Measurements from ENCODE around the gene TRAPPC12.

The TRAPPC12 gene

DNA sequence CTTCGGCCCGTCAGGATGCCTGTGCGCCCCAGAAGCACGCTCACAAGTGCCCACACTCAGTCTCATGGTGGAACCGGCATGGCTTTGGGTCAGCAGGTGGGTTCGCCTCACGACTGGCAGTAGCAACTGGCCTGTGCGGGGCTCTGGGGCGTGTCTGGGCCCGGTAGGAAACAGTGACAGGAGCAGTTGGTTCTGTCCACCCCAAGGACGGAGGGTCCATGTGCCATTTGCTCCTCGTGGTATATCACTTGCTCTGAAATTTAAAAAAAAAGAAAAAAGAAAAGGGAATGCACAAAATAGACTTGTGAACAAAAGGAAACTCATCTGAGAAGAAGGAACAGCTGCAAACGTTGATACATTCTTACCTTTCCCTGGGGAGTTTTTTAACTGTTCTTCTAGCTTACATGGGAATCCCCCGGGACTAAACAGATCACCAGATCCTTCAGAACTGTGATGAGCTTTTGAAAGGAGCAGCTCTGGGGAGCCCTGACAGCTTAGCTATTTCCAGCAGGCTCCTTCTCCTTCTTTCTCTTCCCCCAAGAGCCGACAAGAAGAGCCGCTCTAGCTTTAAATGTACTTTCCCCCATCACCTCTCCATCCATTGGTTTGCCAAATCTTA is 42.8 kb downstream of the TRAPPC12 start:
- H3K4me2 ChIP-seq (ENCODE audit: low read length, poor library complexity, severe bottlenecking), result no peak overlapping the region
- H3K36me3 ChIP-seq (ENCODE audit: control insufficient read depth in 1 of 2, insufficient read depth in 2 of 2, low read depth in 1 of 2, low read length in 2 of 2), result peaks cover 57 to 89% of the 10 kb centered on the region in 2 experiments
- WGBS, result 95% methylated on average over 16 of the region's 16 CpGs
- no peaks in the 10 kb centered on the region for H3K9me3 ChIP-seq (ENCODE audit: control insufficient read depth, low read length)
- H3K4me3 ChIP-seq (ENCODE audit: insufficient read depth in 1 of 2, low read depth in 1 of 2, low read length in 2 of 2), result no peak overlapping the region
- no peak overlapping the region for H3K18ac ChIP-seq (ENCODE audit: low read depth in 1 of 2, low read length in 2 of 2)
- no peak overlapping the region for H3K14ac ChIP-seq (ENCODE audit: low read length in 2 of 2)
- DNase-seq, result no peak
- H3K79me1 ChIP-seq (replicated peaks; ENCODE audit: low read length, poor library complexity, severe bottlenecking), result peaks cover 41% of the 10 kb centered on the region
- H3K9ac ChIP-seq (ENCODE audit: low read length), result no peak overlapping the region
- no peak overlapping the region for H3K27ac ChIP-seq (ENCODE audit: low read length, poor library complexity, severe bottlenecking)
- peaks cover 5% of the 10 kb centered on the region for H3K4me1 ChIP-seq (ENCODE audit: control insufficient read depth, insufficient read depth, low read depth, low read length)
- H4K91ac ChIP-seq (ENCODE audit: low read length), result no peak overlapping the region
- no peak overlapping the region for H2BK12ac ChIP-seq (ENCODE audit: low read length in 2 of 2)
- no peak overlapping the region for H2BK15ac ChIP-seq (ENCODE audit: low read depth, poor library complexity, severe bottlenecking)
- H3K23ac ChIP-seq (ENCODE audit: low read length in 2 of 2), result no peak overlapping the region
- H4K8ac ChIP-seq (ENCODE audit: low read length), result no peak overlapping the region
- H2AFZ ChIP-seq (ENCODE audit: low read depth, low read length), result no peak overlapping the region
- H3K4ac ChIP-seq (ENCODE audit: low read depth in 1 of 2, low read length in 2 of 2), result no peak overlapping the region
- H2BK5ac ChIP-seq (ENCODE audit: low read depth, low read length, poor library complexity, severe bottlenecking), result no peak overlapping the region
- H3K27me3 ChIP-seq (ENCODE audit: control insufficient read depth in 1 of 2, insufficient read depth in 1 of 2, low read length in 2 of 2), result no peaks in the 10 kb centered on the region
- no peak overlapping the region for H2AK5ac ChIP-seq (ENCODE audit: low read length, severe bottlenecking)
- H2BK120ac ChIP-seq (ENCODE audit: low read depth, low read length), result no peak overlapping the region

DNA sequence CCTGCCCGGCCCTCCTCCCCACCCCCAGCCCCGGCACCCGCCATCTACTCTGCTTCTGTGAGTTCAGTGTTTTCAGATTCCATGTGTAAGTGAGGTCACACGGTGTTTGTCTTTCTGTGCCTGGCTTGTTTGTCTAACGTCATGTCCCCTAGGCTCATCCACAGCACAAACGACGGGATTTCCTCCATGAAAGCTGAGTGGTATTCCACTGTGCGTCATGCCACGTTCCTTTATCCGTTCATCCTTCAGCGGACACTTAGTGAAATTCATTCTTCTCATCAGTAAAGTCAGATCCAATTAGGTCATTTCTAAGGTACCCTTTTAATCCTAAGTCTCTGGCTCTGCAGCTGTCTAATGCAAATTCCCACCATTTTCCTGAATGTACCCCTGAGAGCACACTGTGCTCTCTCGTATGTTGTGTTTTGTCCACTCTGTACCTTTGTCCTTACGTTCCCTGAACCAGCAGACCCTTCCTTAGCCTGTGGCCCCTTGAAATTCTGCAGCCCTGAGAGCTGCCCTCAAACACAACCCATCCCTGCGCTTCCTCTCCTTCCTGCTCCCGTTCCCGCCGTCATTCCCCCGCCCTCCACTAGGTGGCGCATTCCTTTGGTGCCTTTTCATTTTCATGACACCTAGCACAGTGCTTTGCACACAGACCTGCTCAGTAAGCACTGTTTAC is 44.1 kb downstream of the TRAPPC12 start:
- Histone ChIP-seq H3K9ac (ENCODE audit: low read length) (no peak overlapping the region), H3K79me1 (replicated peaks; ENCODE audit: low read length, poor library complexity, severe bottlenecking) (peaks cover 33% of the 10 kb centered on the region), H4K91ac (ENCODE audit: low read length) (no peak overlapping the region), H2BK12ac (ENCODE audit: low read length in 2 of 2) (no peak overlapping the region), H3K27me3 (ENCODE audit: control insufficient read depth in 1 of 2, insufficient read depth in 1 of 2, low read length in 2 of 2) (no peaks in the 10 kb centered on the region), H4K8ac (ENCODE audit: low read length) (no peak overlapping the region), H2BK15ac (ENCODE audit: low read depth, poor library complexity, severe bottlenecking) (no peak overlapping the region), H3K18ac (ENCODE audit: low read depth in 1 of 2, low read length in 2 of 2) (no peak overlapping the region), H3K36me3 (ENCODE audit: control insufficient read depth in 1 of 2, insufficient read depth in 2 of 2, low read depth in 1 of 2, low read length in 2 of 2) (peaks cover 51 to 95% of the 10 kb centered on the region in 2 experiments), H3K27ac (ENCODE audit: low read length, poor library complexity, severe bottlenecking) (no peak overlapping the region), H2AK5ac (ENCODE audit: low read length, severe bottlenecking) (no peak overlapping the region), H2BK120ac (ENCODE audit: low read depth, low read length) (no peak overlapping the region), H3K4me1 (ENCODE audit: control insufficient read depth, insufficient read depth, low read depth, low read length) (peaks cover 5% of the 10 kb centered on the region), H2BK5ac (ENCODE audit: low read depth, low read length, poor library complexity, severe bottlenecking) (no peak overlapping the region), H3K23ac (ENCODE audit: low read length in 2 of 2) (no peak overlapping the region), H3K4ac (ENCODE audit: low read depth in 1 of 2, low read length in 2 of 2) (no peak overlapping the region), H3K14ac (ENCODE audit: low read length in 2 of 2) (no peak overlapping the region), H3K4me3 (ENCODE audit: insufficient read depth in 1 of 2, low read depth in 1 of 2, low read length in 2 of 2) (no peak overlapping the region), H2AFZ (ENCODE audit: low read depth, low read length) (no peak overlapping the region), H3K9me3 (ENCODE audit: control insufficient read depth, low read length) (no peaks in the 10 kb centered on the region), H3K4me2 (ENCODE audit: low read length, poor library complexity, severe bottlenecking) (no peak overlapping the region)
- 72% methylated on average over 17 of the region's 19 CpGs for WGBS
- peak; percentile 48 for DNase-seq

DNA sequence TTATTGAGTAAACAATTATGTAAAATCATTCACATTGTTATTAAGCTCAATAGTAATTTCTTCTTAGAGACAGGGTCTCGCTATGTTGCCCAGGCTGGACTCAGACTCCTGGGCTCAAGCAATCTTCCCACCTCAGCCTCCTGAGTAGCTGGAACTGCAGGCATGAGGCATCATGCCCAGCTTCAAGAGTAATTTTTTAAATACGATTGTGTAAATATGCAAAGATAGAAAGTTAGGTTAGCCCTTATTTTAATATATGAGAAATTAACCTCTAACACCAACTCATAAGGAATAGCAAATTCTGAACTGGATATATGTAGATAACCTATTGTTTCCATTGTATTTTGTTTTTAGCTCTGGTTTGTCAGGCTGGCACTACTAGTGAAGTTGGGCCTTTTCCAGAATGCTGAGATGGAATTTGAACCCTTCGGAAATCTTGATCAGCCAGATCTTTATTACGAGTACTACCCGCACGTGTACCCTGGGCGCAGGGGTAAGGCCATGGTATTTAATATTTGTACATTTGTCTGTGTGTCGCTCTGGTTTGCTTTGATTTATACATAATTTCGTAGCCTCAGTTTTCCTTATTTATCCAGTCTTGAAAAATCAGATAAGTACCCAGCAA is 44.8 kb downstream of the TRAPPC12 start:
- Histone ChIP-seq H3K36me3 (ENCODE audit: control insufficient read depth in 1 of 2, insufficient read depth in 2 of 2, low read depth in 1 of 2, low read length in 2 of 2) (peaks cover 51 to 95% of the 10 kb centered on the region in 2 experiments), H2BK15ac (ENCODE audit: low read depth, poor library complexity, severe bottlenecking) (no peak overlapping the region), H3K4ac (ENCODE audit: low read depth in 1 of 2, low read length in 2 of 2) (no peak overlapping the region), H3K4me2 (ENCODE audit: low read length, poor library complexity, severe bottlenecking) (no peak overlapping the region), H3K79me1 (replicated peaks; ENCODE audit: low read length, poor library complexity, severe bottlenecking) (peaks cover 33% of the 10 kb centered on the region), H2AFZ (ENCODE audit: low read depth, low read length) (no peak overlapping the region), H3K14ac (ENCODE audit: low read length in 2 of 2) (no peak overlapping the region), H3K4me1 (ENCODE audit: control insufficient read depth, insufficient read depth, low read depth, low read length) (peaks cover 5% of the 10 kb centered on the region), H3K23ac (ENCODE audit: low read length in 2 of 2) (no peak overlapping the region), H2BK120ac (ENCODE audit: low read depth, low read length) (no peak overlapping the region), H2BK5ac (ENCODE audit: low read depth, low read length, poor library complexity, severe bottlenecking) (no peak overlapping the region), H3K18ac (ENCODE audit: low read depth in 1 of 2, low read length in 2 of 2) (no peak overlapping the region), H3K27ac (ENCODE audit: low read length, poor library complexity, severe bottlenecking) (no peak overlapping the region), H4K8ac (ENCODE audit: low read length) (no peak overlapping the region), H4K91ac (ENCODE audit: low read length) (no peak overlapping the region), H3K9me3 (ENCODE audit: control insufficient read depth, low read length) (no peaks in the 10 kb centered on the region), H2BK12ac (ENCODE audit: low read length in 2 of 2) (no peak overlapping the region), H3K4me3 (ENCODE audit: insufficient read depth in 1 of 2, low read depth in 1 of 2, low read length in 2 of 2) (no peak overlapping the region), H2AK5ac (ENCODE audit: low read length, severe bottlenecking) (no peak overlapping the region), H3K9ac (ENCODE audit: low read length) (no peak overlapping the region), H3K27me3 (ENCODE audit: control insufficient read depth in 1 of 2, insufficient read depth in 1 of 2, low read length in 2 of 2) (no peaks in the 10 kb centered on the region)
- DNase-seq, result no peak
- WGBS, result over 99% methylated on average over 8 of the region's 9 CpGs

DNA sequence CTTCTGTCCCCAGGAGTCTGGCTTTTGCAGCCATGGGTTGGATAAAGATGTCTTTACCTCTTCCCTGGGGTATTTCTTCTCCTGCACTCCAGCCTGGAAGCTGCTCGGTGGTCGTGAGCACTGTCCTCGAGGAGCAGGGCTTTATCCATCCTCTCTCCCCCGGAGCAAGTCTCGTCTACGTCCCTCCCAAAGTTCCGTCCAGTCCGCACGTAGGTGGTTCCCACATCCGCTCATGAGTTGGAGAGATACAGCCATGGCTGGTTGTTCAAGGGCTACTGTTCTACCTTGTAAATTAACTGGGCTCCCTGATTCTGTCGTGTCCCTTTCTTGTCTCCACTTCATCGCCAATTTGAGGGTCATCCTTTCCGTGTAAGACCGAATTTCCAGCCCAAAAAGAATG is 47.1 kb downstream of the TRAPPC12 start:
- Histone ChIP-seq H3K4me2 (ENCODE audit: low read length, poor library complexity, severe bottlenecking) (no peak overlapping the region), H3K9ac (ENCODE audit: low read length) (no peak overlapping the region), H3K4ac (ENCODE audit: low read depth in 1 of 2, low read length in 2 of 2) (no peak overlapping the region), H3K79me1 (replicated peaks; ENCODE audit: low read length, poor library complexity, severe bottlenecking) (peaks cover 29% of the 10 kb centered on the region), H3K18ac (ENCODE audit: low read depth in 1 of 2, low read length in 2 of 2) (no peak overlapping the region), H2BK120ac (ENCODE audit: low read depth, low read length) (no peak overlapping the region), H3K4me1 (ENCODE audit: control insufficient read depth, insufficient read depth, low read depth, low read length) (no peaks in the 10 kb centered on the region), H4K91ac (ENCODE audit: low read length) (no peak overlapping the region), H3K4me3 (ENCODE audit: insufficient read depth in 1 of 2, low read depth in 1 of 2, low read length in 2 of 2) (no peak overlapping the region), H3K9me3 (ENCODE audit: control insufficient read depth, low read length) (no peaks in the 10 kb centered on the region), H4K8ac (ENCODE audit: low read length) (no peak overlapping the region), H2AK5ac (ENCODE audit: low read length, severe bottlenecking) (no peak overlapping the region), H2AFZ (ENCODE audit: low read depth, low read length) (no peak overlapping the region), H3K27me3 (ENCODE audit: control insufficient read depth in 1 of 2, insufficient read depth in 1 of 2, low read length in 2 of 2) (no peaks in the 10 kb centered on the region), H3K27ac (ENCODE audit: low read length, poor library complexity, severe bottlenecking) (no peak overlapping the region), H2BK5ac (ENCODE audit: low read depth, low read length, poor library complexity, severe bottlenecking) (no peak overlapping the region), H3K36me3 (ENCODE audit: control insufficient read depth in 1 of 2, insufficient read depth in 2 of 2, low read depth in 1 of 2, low read length in 2 of 2) (peaks cover 50 to 93% of the 10 kb centered on the region in 2 experiments), H3K14ac (ENCODE audit: low read length in 2 of 2) (no peak overlapping the region), H2BK15ac (ENCODE audit: low read depth, poor library complexity, severe bottlenecking) (no peak overlapping the region), H2BK12ac (ENCODE audit: low read length in 2 of 2) (no peak overlapping the region), H3K23ac (ENCODE audit: low read length in 2 of 2) (no peak overlapping the region)
- no peak for DNase-seq
- 97% methylated on average over 14 of the region's 14 CpGs for WGBS

Data from mesenchymal stem cell (in vitro differentiated cells and primary cell).